HT1080 (cell line): Measurements from ENCODE around the gene RAB25. TPM values are rescaled to one million over a fixed set of nuclear protein-coding genes. Genes with fewer than 3 reads are reported as not detected.
"Not testable (repeated sequence)": the region's sequence is repeated elsewhere in the genome, so short reads cannot be mapped to it uniquely, and the experiment has no call there.

Experiments
- DNase-seq: peaks from one replicate; pipeline ENCODE4 v3.0.0-alpha.2; 2015; ENCODE audit warnings: low read depth
- polyA plus RNA-seq, 2 experiments: library from polyadenylated mRNA; depleted of rRNA; stranded (reverse); fragments of >200 nt; gene quantifications; 2 replicates each; pipeline ENCODE4 v1.2.3, GENCODE V29; 2015
- total RNA-seq: library from RNA; depleted of rRNA; stranded (reverse); fragments of >200 nt; shearing (Covaris generic); gene quantifications from 2 replicates; pipeline ENCODE4 v1.2.3, GENCODE V29; 2014; rRNA removed

Gene RAB25
- 0.06 TPM in 1 of 2 replicates, not detected in the other for total RNA-seq
- not detected in 2 replicates for polyA plus RNA-seq (2015; cell fraction: cytosol; rRNA removed)
- polyA plus RNA-seq (2015; cell fraction: nucleus; rRNA removed) = not detected in 2 replicates

GRCh38 chr1:156060937-156061636 lies at the start of gene RAB25:
TSS of gene RAB25 (plus strand) at chr1:156061160. CDS start at chr1:156061401, 241 bp downstream.
- DNase-seq = no peak

DNA sequence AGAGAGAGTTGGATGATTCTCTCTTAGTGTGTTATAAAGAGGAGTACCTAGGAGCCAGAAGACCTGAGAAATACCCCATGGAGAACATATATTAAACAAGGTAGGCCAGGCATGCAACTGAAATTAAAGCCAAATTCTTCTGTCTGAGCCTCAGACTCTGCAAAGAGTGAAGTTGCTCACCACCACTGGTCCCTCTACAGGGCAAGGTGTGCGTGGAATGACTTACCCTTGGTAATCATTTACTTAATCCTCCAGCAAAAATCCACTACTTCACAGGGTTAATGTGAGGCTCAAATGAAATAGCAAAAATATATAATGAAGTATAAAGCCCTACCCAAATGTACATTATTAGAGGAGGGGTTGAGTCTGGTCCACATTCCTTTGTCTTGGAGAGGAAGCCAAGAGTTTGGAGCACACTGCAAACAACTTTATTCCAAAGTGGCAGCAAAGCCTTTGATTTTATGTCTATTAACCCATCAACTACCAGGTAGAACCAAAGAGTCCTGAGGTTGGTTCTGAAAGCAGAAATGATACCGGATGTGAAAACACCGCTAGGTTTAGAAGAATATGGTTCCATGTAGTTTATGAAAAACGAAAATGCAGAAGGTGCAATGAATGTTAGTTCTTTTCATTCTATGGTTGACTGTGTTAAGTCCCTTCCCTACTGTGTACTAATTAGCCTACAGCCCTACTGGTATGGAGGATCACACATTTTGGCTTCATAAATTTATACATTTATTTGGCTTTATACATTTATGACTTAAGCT lies 48.7 kb upstream of the RAB25 start:
- no peak for DNase-seq

DNA sequence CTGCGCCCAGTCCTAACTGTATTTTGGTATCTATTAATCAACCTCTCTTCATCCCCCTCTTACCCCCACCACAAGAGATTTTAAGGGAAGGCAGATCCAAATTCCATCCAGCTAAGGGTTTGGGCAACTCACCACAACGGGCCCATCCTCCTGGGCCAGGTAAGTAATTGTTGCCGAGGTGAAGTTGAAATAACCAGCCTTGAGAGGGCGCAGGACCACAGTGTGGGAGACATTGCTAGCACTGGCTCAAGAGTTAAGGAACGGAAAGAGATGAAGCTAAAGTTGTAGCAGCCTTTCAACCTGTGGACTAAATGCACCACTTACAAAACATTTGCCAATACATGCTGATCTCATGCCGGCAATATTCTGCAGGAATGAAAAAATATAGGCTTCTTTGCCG lies 46.1 kb upstream of the RAB25 start:
- DNase-seq = no peak

DNA sequence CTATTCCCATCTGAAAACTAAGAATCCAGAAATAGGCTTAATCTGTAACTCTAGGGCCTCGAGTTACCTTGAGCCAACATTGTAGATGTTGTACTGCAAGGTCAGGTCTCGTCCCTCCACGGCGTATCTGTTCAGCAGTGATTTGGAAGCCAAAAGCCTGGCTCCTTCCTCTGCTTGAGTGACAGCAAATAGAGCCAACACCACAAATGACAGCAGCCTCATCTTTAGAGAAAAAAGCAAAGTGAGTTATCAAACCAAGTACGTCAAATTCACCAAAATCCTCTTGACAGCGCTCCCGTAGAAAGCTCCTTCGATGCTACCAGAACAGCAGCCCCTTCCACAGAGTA lies 41.0 kb upstream of the RAB25 start:
- DNase-seq = no peak

DNA sequence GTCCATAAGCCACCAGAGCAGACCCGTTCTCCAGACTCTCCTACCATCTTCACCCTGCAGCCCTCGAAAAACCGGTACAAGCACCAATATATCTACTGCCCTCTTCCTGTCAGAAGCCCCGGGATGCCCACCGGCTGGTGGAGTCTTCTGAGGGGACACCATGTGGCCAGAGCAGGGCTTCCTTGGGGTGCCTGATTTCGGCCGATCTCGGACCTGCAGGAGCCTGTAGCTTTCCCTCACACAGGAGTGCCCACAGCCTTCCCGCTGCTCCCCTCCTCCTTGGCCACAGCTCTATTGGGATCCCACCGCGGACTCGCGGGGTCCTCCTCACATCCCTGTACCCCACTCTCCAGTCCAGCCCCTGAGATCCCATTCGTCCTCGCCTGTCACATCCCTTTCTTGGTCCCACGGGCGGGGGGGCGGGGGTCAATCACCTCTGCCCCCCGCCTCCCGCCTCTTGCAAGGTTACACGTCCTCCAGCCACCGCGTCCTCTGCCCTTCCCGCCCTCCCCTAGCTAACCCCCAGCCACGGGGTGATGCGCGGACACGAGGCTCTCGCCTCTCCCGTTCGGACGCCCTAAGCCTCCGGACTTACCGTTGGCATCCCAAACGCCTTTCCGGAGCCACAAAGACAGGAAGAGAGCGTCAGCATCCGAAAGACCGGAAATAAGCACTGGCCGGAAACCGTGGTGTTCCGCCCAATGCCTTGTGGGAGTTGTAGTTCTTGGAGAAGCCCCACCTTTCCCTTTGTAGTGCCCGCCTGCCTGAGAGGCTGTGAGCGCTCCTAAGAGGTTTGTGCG lies 40.5 kb upstream of the RAB25 start, which contains the start of gene SSR2:
TSS of gene SSR2 (minus strand) at position 659 of the 800 bp plus-strand sequence. CDS start 784 bp downstream, outside the sequence.
- peak; percentile 91 for DNase-seq

DNA sequence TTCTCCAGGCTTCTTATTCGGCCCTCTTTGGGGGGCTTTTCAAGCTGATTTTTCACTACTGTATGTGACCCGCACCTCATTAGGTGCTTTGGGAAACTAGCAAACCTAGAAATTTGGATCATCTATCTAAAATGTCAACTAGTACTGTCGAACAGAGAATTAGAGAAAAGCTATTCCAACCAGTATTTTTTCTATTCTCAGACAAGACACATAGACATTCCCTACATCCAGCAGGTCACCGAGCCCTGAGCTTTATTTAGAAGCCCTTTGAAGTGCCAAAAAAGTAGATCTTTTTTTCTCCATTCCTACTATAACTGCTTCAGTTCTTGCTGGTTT lies 39.9 kb upstream of the RAB25 start:
- no peak for DNase-seq

GRCh38 chr1:156021954-156022353 lies 39.0 kb upstream of the RAB25 start:
- DNase-seq = no peak

- no peak for DNase-seq
Observed at GRCh38 chr1:156024801-156025200, 36.2 kb upstream of the RAB25 start.

DNA sequence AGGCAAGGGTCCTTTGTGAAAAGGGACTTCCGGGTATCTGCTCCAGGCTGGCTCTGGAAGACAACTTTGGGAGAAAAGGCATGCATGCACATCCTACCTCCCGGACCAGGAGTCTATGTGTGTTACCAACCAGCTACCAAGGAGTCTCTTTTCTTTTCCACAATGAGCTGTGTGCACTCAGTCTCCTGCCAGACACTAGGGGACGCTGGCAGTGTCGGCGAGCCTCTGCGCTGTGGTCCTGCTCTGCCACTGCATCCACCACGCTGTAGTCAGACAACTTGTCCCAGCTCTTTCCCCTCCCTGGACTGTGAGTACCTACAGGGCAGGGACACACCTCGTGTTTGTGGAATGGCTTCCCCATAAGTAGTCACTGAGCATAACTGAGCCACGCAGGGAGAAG lies 35.1 kb upstream of the RAB25 start:
- DNase-seq = peak; percentile 18

GRCh38 chr1:156026588-156026987 lies 34.4 kb upstream of the RAB25 start:
- DNase-seq = no peak

DNA sequence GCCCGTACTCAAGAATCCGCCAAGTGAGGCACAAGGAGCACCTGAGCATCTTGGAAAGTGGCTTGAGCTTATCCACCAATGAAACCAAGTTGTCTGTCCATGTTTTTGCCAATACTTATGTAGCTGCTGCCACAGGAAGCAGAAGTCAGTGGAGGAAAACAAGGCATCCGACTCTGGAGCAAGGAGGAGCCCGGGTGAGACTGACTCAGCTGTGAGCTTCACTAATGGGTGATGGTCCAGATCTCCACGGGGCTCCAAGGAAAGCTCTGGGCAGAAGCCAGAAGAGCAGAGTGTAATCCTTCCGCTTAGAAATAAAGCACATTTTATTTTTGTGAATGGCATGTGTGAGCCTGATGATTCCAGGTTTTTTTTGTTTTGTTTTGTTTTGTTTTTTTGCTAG lies 27.9 kb upstream of the RAB25 start:
- no peak for DNase-seq

- not testable (repeated sequence) for DNase-seq
Observed at GRCh38 chr1:156034991-156035390, 26.0 kb upstream of the RAB25 start.

DNA sequence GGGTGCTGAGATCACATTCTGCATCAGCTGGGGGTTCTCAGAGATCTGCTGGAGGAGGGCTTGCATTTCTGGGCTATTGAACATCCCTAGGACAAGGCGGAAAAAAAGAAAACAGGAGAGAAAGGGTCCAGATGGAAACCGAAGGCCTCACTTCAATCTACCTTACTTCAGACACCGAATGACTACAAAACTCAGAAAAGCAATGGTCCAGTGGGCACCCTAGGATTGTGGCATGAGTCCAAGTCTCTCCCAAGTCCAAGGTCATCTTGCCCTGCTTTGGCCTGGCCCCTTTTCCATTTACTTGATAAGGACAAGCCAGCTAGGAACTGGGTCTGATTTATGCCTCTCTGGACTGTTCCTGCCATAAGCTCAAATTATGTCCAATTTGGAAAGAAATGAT lies 18.1 kb upstream of the RAB25 start:
- DNase-seq = no peak

DNA sequence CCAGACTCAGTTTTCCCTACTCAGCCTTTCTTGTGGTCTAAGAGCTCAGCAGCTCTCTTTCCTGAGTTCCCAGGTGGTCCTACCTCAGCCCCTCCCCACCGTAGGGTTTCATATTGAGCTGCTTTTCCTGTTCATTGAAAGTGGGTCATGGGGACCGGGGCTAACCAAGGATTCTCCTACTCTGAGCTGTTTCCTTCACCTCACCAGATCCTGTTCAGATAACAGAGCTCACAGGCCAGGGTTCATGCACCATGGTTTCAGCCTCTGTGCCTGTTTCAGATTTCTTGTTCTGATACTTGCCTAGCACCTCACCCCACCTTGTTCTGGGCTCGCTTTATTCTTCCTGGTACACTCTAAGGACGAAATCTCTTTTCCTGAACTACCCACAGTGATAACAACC lies 15.9 kb upstream of the RAB25 start:
- no peak for DNase-seq

GRCh38 chr1:156048663-156049258 lies 12.2 kb upstream of the RAB25 start:
- no peak for DNase-seq

GRCh38 chr1:156050376-156050775 lies 10.6 kb upstream of the RAB25 start:
- DNase-seq = no peak

DNA sequence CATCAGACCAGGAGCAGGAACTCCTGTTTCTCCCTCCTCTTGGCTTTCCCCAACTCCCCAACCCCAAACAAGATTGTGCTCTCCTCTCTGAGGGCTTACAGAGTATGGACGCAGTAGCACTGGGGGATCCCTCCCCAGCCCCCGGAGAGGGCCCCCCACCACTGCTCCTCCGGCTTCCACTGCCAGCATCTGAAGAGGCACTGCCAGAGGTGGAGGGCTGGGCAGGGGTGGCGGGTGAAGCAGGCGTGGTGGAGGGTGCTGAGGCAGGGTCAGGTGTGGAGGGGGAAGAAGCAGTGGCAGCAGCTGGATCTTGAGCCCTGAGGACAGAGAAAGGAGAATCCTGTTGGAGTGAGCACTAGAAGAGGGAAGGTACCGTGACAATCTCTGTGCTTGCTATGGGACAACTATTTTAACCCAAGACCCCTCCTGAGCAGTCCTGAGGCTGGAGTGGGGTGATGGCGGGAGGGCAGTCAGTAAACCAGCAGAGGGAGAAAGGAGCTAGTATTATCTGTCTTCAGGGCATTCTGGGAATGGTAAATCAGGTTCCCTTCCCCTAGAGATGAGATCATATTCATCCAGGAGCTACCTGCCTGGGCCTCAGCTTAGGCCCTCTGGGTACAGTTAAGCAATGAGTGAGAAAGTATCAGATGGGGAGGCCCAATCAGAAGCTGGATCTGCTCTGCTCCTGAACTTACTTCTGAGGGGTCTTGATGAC lies 9.8 kb upstream of the RAB25 start:
- DNase-seq = no peak

DNA sequence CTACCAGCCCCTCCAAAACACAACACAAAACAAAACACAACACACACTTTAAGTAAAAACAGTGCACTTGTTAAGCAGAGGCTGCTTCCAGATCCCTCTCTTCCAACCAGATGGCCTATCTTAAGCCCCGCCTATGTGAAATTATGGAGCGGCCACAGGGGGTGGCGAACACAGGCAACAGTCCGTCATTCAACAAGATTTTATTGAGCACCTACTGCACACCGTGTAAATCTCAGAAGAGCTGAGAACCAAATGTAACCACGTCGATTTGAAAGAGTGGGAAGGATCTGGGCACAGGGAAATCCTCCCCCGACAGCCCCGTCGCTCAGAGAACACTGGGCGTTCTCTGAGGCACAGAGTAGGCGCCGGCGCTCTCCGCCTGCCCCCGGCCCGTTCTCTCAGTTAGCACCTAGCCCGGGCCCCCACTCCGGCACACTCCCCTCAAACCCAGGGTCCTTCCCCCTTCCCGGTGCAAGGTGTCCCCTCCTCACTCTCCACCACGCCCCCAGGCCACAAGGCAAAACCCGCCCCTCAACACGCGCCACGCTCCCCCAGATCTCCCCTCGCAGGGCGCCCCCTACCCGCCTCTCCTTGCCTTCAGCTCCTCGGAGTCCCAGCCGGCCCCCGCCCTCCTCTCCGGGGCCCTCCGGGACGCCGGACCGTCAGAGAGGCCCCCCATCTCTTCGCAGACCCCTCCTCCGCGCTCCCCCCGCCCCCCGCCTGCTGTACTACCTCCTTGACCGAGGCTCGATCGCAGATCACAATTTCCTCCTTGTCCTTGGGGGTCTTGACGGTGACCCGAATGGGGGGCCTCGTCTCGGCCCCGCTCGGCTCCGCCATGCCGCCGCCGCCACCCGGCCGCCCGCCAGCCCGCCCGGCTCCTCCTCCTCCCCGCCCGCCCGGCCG lies 7.8 kb upstream of the RAB25 start:
- peak; percentile 69 for DNase-seq

- peak; percentile 48 for DNase-seq
Observed at GRCh38 chr1:156053768-156054499, 7.0 kb upstream of the RAB25 start, which contains the start of gene UBQLN4. TSS of gene UBQLN4 (minus strand) at chr1:156053798. CDS start at chr1:156053701, 97 bp downstream.
